ENCODE measurements around the gene INPPL1.
"Not testable (repeated sequence)": the region's sequence is repeated elsewhere in the genome, so short reads cannot be mapped to it uniquely, and the experiment has no call there.

Gene INPPL1

DNA sequence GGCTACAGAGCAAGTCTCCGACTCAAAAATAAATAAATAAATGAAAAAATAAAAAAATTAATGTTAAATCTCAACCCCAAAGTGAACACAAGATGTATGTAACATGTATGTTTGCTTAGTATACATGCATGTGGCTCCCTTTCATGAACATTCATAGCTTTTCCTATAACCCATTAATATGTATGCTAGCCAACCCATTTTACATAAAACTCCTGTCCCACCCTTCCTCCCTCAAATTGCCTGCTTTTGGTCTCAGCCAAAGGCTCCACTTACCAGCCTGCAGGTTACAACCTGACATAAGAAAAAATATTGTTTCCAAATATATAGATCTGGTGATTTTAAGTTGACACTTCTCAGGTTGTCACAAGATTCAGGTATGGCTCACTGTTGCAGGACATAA lies 36.3 kb upstream of the INPPL1 start:
- in situ Hi-C loops (cut with HindIII; ENCODE audit: low sequenced_read_pairs) = no loop called here
- no peak for DNase-seq (ENCODE audit: low read depth, low spot score)
- no peak overlapping the region for H3K4me3 ChIP-seq (ENCODE audit: low read depth, low read length)
- TF ChIP-seq CTCF (IDR thresholded peaks at IDR 0.05; ENCODE audit: low read depth, low read length) = no peak

GRCh38 chr11:72189455-72190250 lies 34.9 kb upstream of the INPPL1 start:
- DNase-seq (ENCODE audit: low read depth, low spot score) = no peak
- H3K4me3 ChIP-seq (ENCODE audit: low read depth, low read length) = no peak overlapping the region
- in situ Hi-C loops (cut with HindIII; ENCODE audit: low sequenced_read_pairs) = no loop called here
- no peak for TF ChIP-seq CTCF (IDR thresholded peaks at IDR 0.05; ENCODE audit: low read depth, low read length)

- in situ Hi-C loops (cut with HindIII; ENCODE audit: low sequenced_read_pairs) = no loop called here
- TF ChIP-seq CTCF (IDR thresholded peaks at IDR 0.05; ENCODE audit: low read depth, low read length) = no peak
- no peak overlapping the region for H3K4me3 ChIP-seq (ENCODE audit: low read depth, low read length)
- no peak for DNase-seq (ENCODE audit: low read depth, low spot score)
Measured at GRCh38 chr11:72190631-72191071, 33.9 kb upstream of the INPPL1 start.

DNA sequence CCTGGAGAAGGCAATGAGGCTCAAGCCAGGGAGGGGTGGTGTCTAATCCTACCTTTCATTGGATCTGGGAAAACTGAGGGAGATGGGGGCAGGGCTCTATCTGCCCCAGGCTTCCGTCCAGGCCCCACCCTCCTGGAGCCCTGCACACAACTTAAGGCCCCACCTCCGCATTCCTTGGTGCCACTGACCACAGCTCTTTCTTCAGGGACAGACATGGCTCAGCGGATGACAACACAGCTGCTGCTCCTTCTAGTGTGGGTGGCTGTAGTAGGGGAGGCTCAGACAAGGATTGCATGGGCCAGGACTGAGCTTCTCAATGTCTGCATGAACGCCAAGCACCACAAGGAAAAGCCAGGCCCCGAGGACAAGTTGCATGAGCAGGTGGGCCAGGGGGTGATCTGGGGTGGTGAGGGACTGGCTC lies 32.6 kb upstream of the INPPL1 start, which contains the start of gene FOLR1:
Gene FOLR1, plus strand, starts transcription at position 180 of the 421 bp plus-strand sequence. Its CDS starts 34 bp downstream, at position 214.
- DNase-seq (ENCODE audit: low read depth, low spot score) = no peak
- H3K4me3 ChIP-seq (ENCODE audit: low read depth, low read length) = no peak within 1 kb of the TSS
- in situ Hi-C loops (cut with HindIII; ENCODE audit: low sequenced_read_pairs) = no loop called here
- no peak for TF ChIP-seq CTCF (IDR thresholded peaks at IDR 0.05; ENCODE audit: low read depth, low read length)

DNA sequence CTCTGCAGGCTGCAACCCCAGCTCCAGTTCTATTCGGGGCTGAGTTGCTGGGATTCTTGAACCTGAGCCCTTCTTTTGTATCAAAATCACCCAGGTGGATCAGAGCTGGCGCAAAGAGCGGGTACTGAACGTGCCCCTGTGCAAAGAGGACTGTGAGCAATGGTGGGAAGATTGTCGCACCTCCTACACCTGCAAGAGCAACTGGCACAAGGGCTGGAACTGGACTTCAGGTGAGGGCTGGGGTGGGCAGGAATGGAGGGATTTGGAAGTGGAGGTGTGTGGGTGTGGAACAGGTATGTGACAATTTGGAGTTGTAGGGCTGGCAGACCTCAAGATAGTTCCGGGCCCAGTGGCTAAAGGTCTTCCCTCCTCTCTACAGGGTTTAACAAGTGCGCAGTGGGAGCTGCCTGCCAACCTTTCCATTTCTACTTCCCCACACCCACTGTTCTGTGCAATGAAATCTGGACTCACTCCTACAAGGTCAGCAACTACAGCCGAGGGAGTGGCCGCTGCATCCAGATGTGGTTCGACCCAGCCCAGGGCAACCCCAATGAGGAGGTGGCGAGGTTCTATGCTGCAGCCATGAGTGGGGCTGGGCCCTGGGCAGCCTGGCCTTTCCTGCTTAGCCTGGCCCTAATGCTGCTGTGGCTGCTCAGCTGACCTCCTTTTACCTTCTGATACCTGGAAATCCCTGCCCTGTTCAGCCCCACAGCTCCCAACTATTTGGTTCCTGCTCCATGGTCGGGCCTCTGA lies 28.9 kb upstream of the INPPL1 start:
- no peak for DNase-seq (ENCODE audit: low read depth, low spot score)
- in situ Hi-C loops (cut with HindIII; ENCODE audit: low sequenced_read_pairs) = no loop called here
- H3K4me3 ChIP-seq (ENCODE audit: low read depth, low read length) = no peak overlapping the region
- no peak for TF ChIP-seq CTCF (IDR thresholded peaks at IDR 0.05; ENCODE audit: low read depth, low read length)

GRCh38 chr11:72201445-72201844 lies 23.1 kb upstream of the INPPL1 start:
- DNase-seq (ENCODE audit: low read depth, low spot score); H3K4me3 ChIP-seq (ENCODE audit: low read depth, low read length); in situ Hi-C loops (cut with HindIII; ENCODE audit: low sequenced_read_pairs): not testable (repeated sequence)

DNA sequence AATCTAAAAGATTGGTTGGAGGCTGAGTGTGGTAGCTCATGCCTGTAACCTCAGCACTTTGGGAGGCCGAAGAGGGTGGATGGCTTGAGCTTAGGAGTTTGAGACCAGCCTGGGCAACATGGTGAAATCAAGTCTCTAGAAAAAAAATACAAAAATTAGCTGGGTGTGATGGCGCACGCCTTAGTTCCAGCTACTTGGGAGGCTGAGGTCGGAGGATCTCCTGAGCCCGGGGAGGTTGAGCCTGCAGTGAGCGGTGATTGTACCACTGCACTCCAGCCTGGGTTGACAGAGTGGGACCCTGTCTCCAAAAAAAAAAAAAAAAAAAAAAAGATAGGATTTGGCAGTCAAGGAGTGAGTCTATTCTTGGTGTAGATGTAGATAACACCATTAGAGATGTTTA lies 22.0 kb upstream of the INPPL1 start:
- in situ Hi-C loops (cut with HindIII; ENCODE audit: low sequenced_read_pairs) = no loop called here
- no peak overlapping the region for H3K4me3 ChIP-seq (ENCODE audit: low read depth, low read length)
- TF ChIP-seq CTCF (IDR thresholded peaks at IDR 0.05; ENCODE audit: low read depth, low read length) = no peak
- no peak for DNase-seq (ENCODE audit: low read depth, low spot score)

Data from astrocyte of the spinal cord (primary cell).